ENCODE data around the gene TBX15.

The TBX15 gene

GRCh38 chr1:118927427-118928187 lies 60.5 kb downstream of the TBX15 start:
- TF ChIP-seq CTCF (conservative IDR thresholded peaks at IDR 0.05), result no peak
- no peak for TF ChIP-seq ZFX (IDR thresholded peaks at IDR 0.05)
- H3K27ac ChIP-seq, result no peak overlapping the region

GRCh38 chr1:118926261-118926660 lies 61.9 kb downstream of the TBX15 start:
- H3K27ac ChIP-seq, result no peak overlapping the region
- TF ChIP-seq ZFX (IDR thresholded peaks at IDR 0.05) (no peak), CTCF (conservative IDR thresholded peaks at IDR 0.05) (no peak)

- TF ChIP-seq ZFX (IDR thresholded peaks at IDR 0.05), result no peak
- no peak overlapping the region for H3K27ac ChIP-seq
Observed at GRCh38 chr1:118925651-118926050, 62.5 kb downstream of the TBX15 start.

- no peak for TF ChIP-seq CTCF (conservative IDR thresholded peaks at IDR 0.05)
- TF ChIP-seq ZFX (IDR thresholded peaks at IDR 0.05), result no peak
- H3K27ac ChIP-seq, result no peak overlapping the region
Observed at GRCh38 chr1:118923319-118923718, 64.8 kb downstream of the TBX15 start.

GRCh38 chr1:118921994-118922393 lies 66.1 kb downstream of the TBX15 start:
- TF ChIP-seq CTCF (conservative IDR thresholded peaks at IDR 0.05) (no peak), ZFX (IDR thresholded peaks at IDR 0.05) (no peak)
- no peak overlapping the region for H3K27ac ChIP-seq

GRCh38 chr1:118920124-118920717 lies 67.9 kb downstream of the TBX15 start:
- H3K27ac ChIP-seq, result no peak overlapping the region
- TF ChIP-seq CTCF (conservative IDR thresholded peaks at IDR 0.05) (no peak), ZFX (IDR thresholded peaks at IDR 0.05) (no peak)

GRCh38 chr1:118918940-118919259 lies 69.2 kb downstream of the TBX15 start:
- H3K27ac ChIP-seq, result no peak overlapping the region
- TF ChIP-seq CTCF (conservative IDR thresholded peaks at IDR 0.05) (no peak), ZFX (IDR thresholded peaks at IDR 0.05) (no peak)
